ENCODE data around the gene PTPN4. TPM values are rescaled to one million over a fixed set of nuclear protein-coding genes. Genes with fewer than 3 reads are reported as not detected.

The PTPN4 gene
- total RNA-seq, 1 donor from 2014 or later = 51.7 TPM

GRCh38 chr2:119744335-119744939 is 15.3 kb upstream of the PTPN4 start:
- TF ChIP-seq CTCF (IDR thresholded peaks at IDR 0.05; ENCODE audit: unreplicated experiment) = no peak
- no peak for DNase-seq (ENCODE audit: low spot score in 2 of 2, unreplicated experiment in 2 of 2)
- H3K4me3 Mint-ChIP-seq = no peak overlapping the region
- no peaks in the 10 kb centered on the region for H3K36me3 Mint-ChIP-seq
- no peaks in the 10 kb centered on the region for H3K4me1 Mint-ChIP-seq
- peaks cover 59% of the 10 kb centered on the region for H3K27me3 Mint-ChIP-seq (ENCODE audit: low read depth)
- no peak overlapping the region for H3K27ac Mint-ChIP-seq
- H3K9me3 Mint-ChIP-seq = no peaks in the 10 kb centered on the region

DNA sequence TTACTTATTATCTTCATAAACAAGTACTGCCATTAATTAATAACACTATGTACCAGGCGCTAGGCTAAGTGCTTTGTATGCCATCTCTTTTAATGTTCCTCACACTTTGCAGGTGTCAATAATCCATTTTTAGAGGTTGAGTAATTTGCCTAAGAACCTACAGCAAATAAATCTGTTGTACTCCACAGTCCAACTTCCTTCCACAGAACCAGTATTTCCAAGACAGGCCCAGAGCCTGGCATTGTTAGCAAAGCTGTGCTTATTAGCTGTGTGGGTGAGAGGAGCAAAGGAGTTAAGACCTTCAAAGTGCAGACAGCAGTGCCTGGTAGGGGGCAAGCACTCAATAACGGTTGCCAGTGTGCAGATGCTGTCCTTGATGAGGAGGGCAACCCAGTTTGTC is 14.2 kb upstream of the PTPN4 start:
- no peaks in the 10 kb centered on the region for H3K4me1 Mint-ChIP-seq
- no peak overlapping the region for H3K27ac Mint-ChIP-seq
- no peak for TF ChIP-seq CTCF (IDR thresholded peaks at IDR 0.05; ENCODE audit: unreplicated experiment)
- H3K4me3 Mint-ChIP-seq = no peak overlapping the region
- no peak for DNase-seq (ENCODE audit: low spot score in 2 of 2, unreplicated experiment in 2 of 2)
- H3K27me3 Mint-ChIP-seq (ENCODE audit: low read depth) = peaks cover 62% of the 10 kb centered on the region
- no peaks in the 10 kb centered on the region for H3K9me3 Mint-ChIP-seq
- H3K36me3 Mint-ChIP-seq = no peaks in the 10 kb centered on the region

DNA sequence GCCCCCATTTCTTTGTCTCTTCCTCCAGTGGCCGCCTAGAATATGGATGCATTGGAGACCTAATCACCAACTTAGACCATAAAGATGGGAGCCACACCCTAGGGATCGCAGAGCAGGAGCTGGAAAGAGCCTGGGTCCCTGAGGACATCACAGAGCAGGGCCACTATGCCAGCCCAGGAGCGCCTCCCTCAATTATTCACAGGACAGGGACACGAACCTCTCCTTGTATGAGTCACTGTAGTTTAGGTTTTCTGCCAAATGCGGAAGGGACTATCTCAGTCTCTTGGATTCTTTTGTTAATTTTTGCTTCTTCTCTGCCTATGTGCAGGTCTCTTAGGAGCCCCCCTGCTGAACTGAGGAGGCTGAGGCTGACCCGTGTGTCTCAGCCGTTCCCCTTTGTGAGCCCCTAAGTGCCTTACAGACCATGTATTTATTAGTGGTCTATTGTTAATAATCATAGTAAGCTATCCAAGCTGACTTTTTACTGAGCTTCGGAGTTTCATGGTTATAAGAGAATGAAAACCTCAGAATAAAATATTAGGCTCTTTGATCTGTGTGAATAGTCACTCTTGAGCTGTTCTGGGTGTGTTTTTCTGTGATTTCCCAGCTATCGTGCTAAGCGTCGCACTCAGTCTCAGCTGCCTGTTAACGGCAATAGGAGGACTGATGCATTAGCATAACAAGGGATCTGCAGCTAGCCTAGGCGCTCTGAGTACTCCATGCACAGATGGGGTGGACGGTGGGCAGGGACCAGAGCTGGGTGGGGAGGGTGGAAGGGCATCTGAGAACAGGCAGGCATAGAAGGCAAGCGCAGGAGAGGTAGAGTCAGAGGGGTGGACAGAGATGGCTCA is 12.7 kb upstream of the PTPN4 start:
- no peaks in the 10 kb centered on the region for H3K4me1 Mint-ChIP-seq
- H3K27me3 Mint-ChIP-seq (ENCODE audit: low read depth) = peaks cover 71% of the 10 kb centered on the region
- DNase-seq (ENCODE audit: low spot score in 2 of 2, unreplicated experiment in 2 of 2) = no peak
- no peak for TF ChIP-seq CTCF (IDR thresholded peaks at IDR 0.05; ENCODE audit: unreplicated experiment)
- H3K27ac Mint-ChIP-seq = no peak overlapping the region
- H3K9me3 Mint-ChIP-seq = no peaks in the 10 kb centered on the region
- H3K36me3 Mint-ChIP-seq = no peaks in the 10 kb centered on the region
- no peak overlapping the region for H3K4me3 Mint-ChIP-seq

GRCh38 chr2:119748135-119748534 is 11.6 kb upstream of the PTPN4 start:
- H3K4me1 Mint-ChIP-seq = no peaks in the 10 kb centered on the region
- H3K9me3 Mint-ChIP-seq = no peaks in the 10 kb centered on the region
- H3K4me3 Mint-ChIP-seq = no peak overlapping the region
- TF ChIP-seq CTCF (IDR thresholded peaks at IDR 0.05; ENCODE audit: unreplicated experiment) = no peak
- peaks cover 67% of the 10 kb centered on the region for H3K27me3 Mint-ChIP-seq (ENCODE audit: low read depth)
- H3K36me3 Mint-ChIP-seq = no peaks in the 10 kb centered on the region
- no peak for DNase-seq (ENCODE audit: low spot score in 2 of 2, unreplicated experiment in 2 of 2)
- H3K27ac Mint-ChIP-seq = no peak overlapping the region

GRCh38 chr2:119749477-119750012 is 10.2 kb upstream of the PTPN4 start:
- no peak for DNase-seq (ENCODE audit: low spot score in 2 of 2, unreplicated experiment in 2 of 2)
- H3K9me3 Mint-ChIP-seq = no peaks in the 10 kb centered on the region
- H3K27me3 Mint-ChIP-seq (ENCODE audit: low read depth) = peaks cover 56% of the 10 kb centered on the region
- TF ChIP-seq CTCF (IDR thresholded peaks at IDR 0.05; ENCODE audit: unreplicated experiment) = no peak
- H3K4me1 Mint-ChIP-seq = no peaks in the 10 kb centered on the region
- H3K36me3 Mint-ChIP-seq = no peaks in the 10 kb centered on the region
- no peak overlapping the region for H3K4me3 Mint-ChIP-seq
- no peak overlapping the region for H3K27ac Mint-ChIP-seq
